A549 (cell line): ENCODE data around the gene TTC16. TPM values are rescaled to one million over a fixed set of nuclear protein-coding genes. Genes with fewer than 3 reads are reported as not detected.
"Not testable (repeated sequence)": the region's sequence is repeated elsewhere in the genome, so short reads cannot be mapped to it uniquely, and the experiment has no call there.

ENCODE experiments used
- ATAC-seq, 2 experiments: fragments of 200-7000 bp in 1 of 2; fragments of >200 bp in 1 of 2; cut with Nextera tagmentation in 1 of 2; cut with Tn5 transposase in 1 of 2; 3 replicates each; pipeline versions ENCODE4 v1.8.0 to v1.9.1; 2018 to 2020; ENCODE audit warnings: mild to moderate bottlenecking in 1 of 2, moderate library complexity in 1 of 2
- CTCF ChIA-PET: fragments of 300-600 bp; sonication (Branson Sonifier 250); formaldehyde crosslinking; extraction: SDS; loops from one replicate; lab custom pipeline; 2021; ENCODE audit warnings: antibody characterized with exemption, inconsistent platforms; lab: Yijun Ruan, JAX
- POLR2A ChIA-PET: fragments of 350-600 bp; formaldehyde crosslinking; extraction: SDS; loops from one replicate; lab custom pipeline; 2021; ENCODE audit warnings: antibody characterized with exemption, inconsistent platforms; lab: Yijun Ruan, JAX
- DNase-seq, 2 experiments: peaks; one replicate each; pipeline versions ENCODE4 v3.0.0 to v3.0.0-alpha.2; 2011 to 2016; ENCODE audit warnings: low read depth in 1 of 2, low spot score in 1 of 2
- FAIRE-seq: peaks from 2 replicates; lab custom pipeline; 2011; peaks lifted over from hg19 to GRCh38; lab: Jason Lieb, UNC
- H3K27ac ChIP-seq, 2 experiments: fragments of >200 bp; sonication (Bioruptor Twin); formaldehyde crosslinking; 3 replicates each; pipeline ENCODE4 v1.5.1; 2016 to 2017
- H3K4me1 ChIP-seq: fragments of >200 bp; sonication (Bioruptor Twin); formaldehyde crosslinking; 3 replicates; pipeline ENCODE4 v1.6.1; 2016
- H3K4me2 ChIP-seq: fragments of >200 bp; sonication (Bioruptor Twin); formaldehyde crosslinking; 3 replicates; pipeline ENCODE4 v1.6.1; 2016
- H3K4me3 ChIP-seq: fragments of >200 bp; sonication (Bioruptor Twin); formaldehyde crosslinking; 3 replicates; pipeline ENCODE4 v1.5.1; 2016
- H3K9me3 ChIP-seq: fragments of >200 bp; sonication (Bioruptor Twin); formaldehyde crosslinking; 3 replicates; pipeline ENCODE4 v1.6.1; 2016
- CHD2 ChIP-seq: fragments of 150-350 bp; IDR thresholded peaks from 2 replicates; pipeline ENCODE4 v1.6.1; 2014; ENCODE audit warnings: low read length; ENCODE audit not compliant: partially characterized antibody
- EP300 ChIP-seq, 2 experiments: fragments of >200 bp; sonication (Bioruptor Twin); formaldehyde crosslinking; IDR thresholded peaks; 2 replicates in 1 of 2; 3 replicates in 1 of 2; pipeline ENCODE4 v1.6.1; 2016 to 2017
- HOXB13 ChIP-seq: fragments of 250-450 bp; sonication (Bioruptor Pico); IDR thresholded peaks from 2 replicates; pipeline ENCODE4 v1.5.0; 2020; ENCODE audit warnings: low read depth, mild to moderate bottlenecking, moderate library complexity
- JUN ChIP-seq, 2 experiments: fragments of >200 bp; sonication (Bioruptor Twin); formaldehyde crosslinking; IDR thresholded peaks; 2 replicates in 1 of 2; 3 replicates in 1 of 2; pipeline ENCODE4 v1.6.1; 2016 to 2017
- JUNB ChIP-seq: fragments of >200 bp; sonication (Bioruptor Twin); formaldehyde crosslinking; IDR thresholded peaks from 2 replicates; pipeline ENCODE4 v1.6.1; 2016
- MYC ChIP-seq: IDR thresholded peaks from 2 replicates; pipeline ENCODE4 v1.6.1; 2012; ENCODE audit warnings: mild to moderate bottlenecking, inconsistent platforms, low read length, improper control_type of control experiment, borderline replicate concordance
- POLR2A ChIP-seq: IDR thresholded peaks from 2 replicates; pipeline ENCODE4 v1.6.1; 2012; ENCODE audit warnings: mild to moderate bottlenecking, low read length
- TFCP2L1 ChIP-seq: fragments of 250-450 bp; sonication (Bioruptor Pico); IDR thresholded peaks from 2 replicates; pipeline ENCODE4 v1.5.0; 2021; ENCODE audit warnings: mild to moderate bottlenecking
- ZFP36 ChIP-seq: fragments of 450-650 bp; IDR thresholded peaks from 2 replicates; pipeline ENCODE4 v1.6.1; 2014; ENCODE audit warnings: borderline replicate concordance; ENCODE audit not compliant: partially characterized antibody
- WGBS: methylation state at CpG from one replicate; pipeline ENCODE4 v1.1.6; 2017; ENCODE audit errors: missing lambda C conversion rate; 5-methylcytosine and 5-hydroxymethylcytosine counted together
- polyA plus RNA-seq, 4 experiments: library from polyadenylated mRNA; depleted of rRNA in 3 of 4; stranded (reverse); fragments of >200 nt; fragmentation: RNase III in 1 of 4; extraction: RNeasy Plus Mini Kit Qiagen cat#74134 plus additional on column Dnase treatment in 1 of 4; gene quantifications; 2 replicates in 3 of 4; 3 replicates in 1 of 4; pipeline ENCODE4 v1.2.3, GENCODE V29; 2011 to 2017

The TTC16 gene
- polyA plus RNA-seq, 2 of the 4 experiments (the other 2 are of a cell fraction), result not detected

DNA sequence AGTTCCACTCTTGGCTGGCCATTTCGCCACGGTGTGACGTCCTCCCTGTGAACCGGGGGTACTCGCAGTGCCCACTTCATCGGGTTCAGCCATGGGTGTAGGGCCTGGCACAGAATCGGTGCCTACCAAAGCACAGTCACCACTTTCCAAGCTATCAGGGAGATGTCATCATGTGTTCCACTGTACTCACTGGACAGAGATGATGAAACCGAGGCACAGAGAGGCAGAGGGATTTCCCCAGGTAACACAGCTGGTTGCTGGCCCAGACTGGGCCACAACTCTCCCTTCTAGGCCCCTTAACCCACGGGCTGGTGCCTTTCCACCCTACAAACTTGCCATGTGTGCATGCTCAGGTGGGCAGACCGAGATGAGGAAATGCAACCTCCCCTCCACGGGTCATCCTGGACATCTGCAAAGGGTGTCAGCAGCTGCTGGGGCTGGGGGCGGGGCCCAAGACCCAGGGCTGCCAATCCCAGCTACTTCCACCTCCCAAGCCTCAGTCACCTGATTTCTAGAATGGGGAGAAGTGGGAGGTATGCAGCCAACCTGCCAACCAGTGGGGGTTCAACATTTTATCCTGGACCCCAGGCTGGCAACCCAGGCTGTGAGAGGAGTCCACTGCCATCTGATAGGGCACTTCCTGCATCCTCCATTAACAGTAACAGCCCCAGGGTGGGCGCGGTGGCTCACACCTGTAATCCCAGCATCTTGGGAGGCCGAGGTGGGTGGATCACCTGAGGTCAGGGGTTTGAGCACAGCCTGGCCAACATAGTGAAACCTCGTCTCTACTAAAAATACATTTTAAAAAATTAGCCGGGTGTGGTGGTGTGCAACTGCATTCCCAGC lies 63.5 kb downstream of the TTC16 start:
- ATAC-seq (peak; percentile 43 to 50; a peak in 5 of 6 replicates), DNase-seq (no peak), FAIRE-seq (no peak)
- ChIA-PET POLR2A (no interaction called here), CTCF (interaction anchor here (0.8 to 12.1 kb wide), 7 partner anchors 8 to 190 kb away, joined by 3 to 157 read pairs (median 5); partner anchors contain the start of gene TOR2A)
- 60% methylated on average over 13 of the region's 17 CpGs for WGBS
- Histone ChIP-seq H3K9me3 (no peaks in the 10 kb centered on the region), H3K4me1 (peaks cover 9% of the 10 kb centered on the region; the same call in 2 of the 3 replicates), H3K27ac (peak overlapping the region; percentile 48 to 71; a peak in 5 of 6 replicates), H3K4me2 (no peak overlapping the region; the same call in 2 of the 3 replicates), H3K4me3 (no peak overlapping the region)
- TF ChIP-seq JUN (IDR thresholded peaks at IDR 0.05), result no peak
- no peak for TF ChIP-seq JUNB
- no peak for TF ChIP-seq EP300 (IDR thresholded peaks at IDR 0.05)
- peak; percentile 13 for TF ChIP-seq ZFP36
- no peak for TF ChIP-seq POLR2A
- no peak for TF ChIP-seq TFCP2L1 (CRISPR knock-in tag)
- no peak for TF ChIP-seq HOXB13 (CRISPR knock-in tag)
- TF ChIP-seq MYC, result no peak

DNA sequence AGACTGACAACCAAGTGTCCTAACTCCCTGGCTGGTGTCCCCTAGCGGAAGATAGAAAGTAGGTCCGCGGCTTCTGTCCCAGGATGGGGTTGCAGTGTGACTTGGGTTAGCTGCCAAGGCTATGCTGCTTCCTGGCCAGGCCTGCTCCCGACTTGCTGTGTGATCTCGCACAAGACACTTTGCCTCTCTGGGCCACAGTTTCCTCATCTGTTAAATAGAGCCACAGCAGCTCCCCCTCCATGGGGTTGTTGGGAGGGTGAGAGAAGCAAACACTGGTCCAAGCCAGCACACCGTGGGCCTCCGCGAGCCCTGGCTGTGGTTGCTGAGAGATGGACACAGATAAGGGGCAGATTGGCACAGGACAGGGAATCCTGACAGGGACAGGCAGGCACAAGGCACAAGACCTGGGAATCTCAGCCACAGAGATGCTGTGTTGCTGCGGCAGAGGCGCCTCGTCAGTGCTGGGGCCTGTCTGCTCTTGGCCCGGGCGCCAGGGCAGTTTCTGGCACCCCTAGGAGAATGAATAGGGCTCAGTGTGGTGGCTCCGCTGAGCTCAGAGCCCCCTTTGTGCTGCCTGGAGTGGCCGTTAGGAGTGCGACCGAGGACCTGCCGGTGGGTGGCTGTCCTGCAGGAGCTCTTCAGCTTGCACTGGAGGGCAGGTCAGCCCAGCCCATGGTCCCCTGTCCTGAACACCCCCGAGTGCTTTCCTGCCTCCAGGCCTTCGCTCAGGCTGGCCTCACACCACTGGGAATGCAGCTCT lies 64.4 kb downstream of the TTC16 start:
- CTCF ChIA-PET, result interaction anchor here (2.4 to 12.1 kb wide), 3 partner anchors 11 to 90 kb away, joined by 7 to 157 read pairs (median 132); partner anchors contain the start of gene TOR2A
- POLR2A ChIA-PET, result no interaction called here
- Histone ChIP-seq H3K4me1 (peaks cover 13% of the 10 kb centered on the region; the same call in 2 of the 3 replicates), H3K27ac (no peak overlapping the region), H3K4me3 (no peak overlapping the region), H3K4me2 (no peak overlapping the region), H3K9me3 (no peaks in the 10 kb centered on the region)
- TF ChIP-seq ZFP36 (peak; percentile 11), CHD2 (no peak)
- no peak for ATAC-seq
- 83% methylated on average over 20 of the region's 20 CpGs for WGBS
- no peak for DNase-seq
- FAIRE-seq, result no peak

DNA sequence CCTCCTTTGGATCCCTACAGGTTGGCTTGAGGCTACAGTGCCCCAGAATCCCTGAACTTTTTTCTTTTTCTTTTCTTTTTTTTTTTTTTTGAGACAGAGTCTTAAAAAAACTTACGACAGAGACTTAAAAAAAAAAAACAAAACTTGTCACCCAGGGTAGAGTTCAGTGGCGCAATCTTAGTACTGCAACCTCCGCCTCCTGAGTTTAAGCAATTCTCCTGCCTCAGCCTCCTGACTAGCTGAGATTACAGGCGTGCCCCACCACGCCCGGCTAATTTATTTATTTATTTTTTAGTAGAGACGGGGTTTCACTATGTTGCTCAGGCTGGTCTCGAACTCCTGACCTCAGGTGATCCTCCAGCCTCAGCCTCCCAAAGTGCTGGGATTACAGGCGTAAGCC lies 65.0 kb downstream of the TTC16 start:
- H3K4me2 ChIP-seq, ATAC-seq, DNase-seq, FAIRE-seq, H3K27ac ChIP-seq, H3K4me3 ChIP-seq, H3K9me3 ChIP-seq, POLR2A ChIA-PET: not testable (repeated sequence)
- WGBS, result 82% methylated on average over 9 of the region's 9 CpGs
- H3K4me1 ChIP-seq, result peaks cover 13% of the 10 kb centered on the region; the same call in 2 of the 3 replicates
- CTCF ChIA-PET, result interaction anchor here (0.6 to 12.1 kb wide), 4 partner anchors 12 to 89 kb away, joined by 3 to 157 read pairs (median 70); partner anchors contain the start of gene TOR2A

Other genes with a start within 250 kb of the TTC16 start
- 13.3 and 20.4 TPM in 2 replicates for gene STXBP1, start 103.8 kb upstream of the TTC16 start, polyA plus RNA-seq (2011; rRNA removed)
- gene STXBP1, start 103.8 kb upstream of the TTC16 start, polyA plus RNA-seq (2017; fragmentation: RNase III; extraction: RNeasy Plus Mini Kit Qiagen cat#74134 plus additional on column Dnase treatment), result 16.1 to 22.6 TPM (median 19.8 TPM) in 3 replicates
- gene CFAP157, start 9.1 kb upstream of the TTC16 start, polyA plus RNA-seq (2011; rRNA removed), result 0.04 TPM in 1 of 2 replicates, not detected in the other
- gene CFAP157, start 9.1 kb upstream of the TTC16 start, polyA plus RNA-seq (2017; fragmentation: RNase III; extraction: RNeasy Plus Mini Kit Qiagen cat#74134 plus additional on column Dnase treatment), result 0.04 TPM in 1 of 3 replicates, not detected in the others
- gene PTRH1, start 416 bp upstream of the TTC16 start, polyA plus RNA-seq (2011; rRNA removed), result 3.5 and 5.1 TPM in 2 replicates
- 9.9 to 12.6 TPM (median 11.4 TPM) in 3 replicates for gene PTRH1, start 416 bp upstream of the TTC16 start, polyA plus RNA-seq (2017; fragmentation: RNase III; extraction: RNeasy Plus Mini Kit Qiagen cat#74134 plus additional on column Dnase treatment)
- 4.9 and 5.5 TPM in 2 replicates for gene TOR2A, start 19.2 kb downstream of the TTC16 start, polyA plus RNA-seq (2011; rRNA removed)
- gene TOR2A, start 19.2 kb downstream of the TTC16 start, polyA plus RNA-seq (2017; fragmentation: RNase III; extraction: RNeasy Plus Mini Kit Qiagen cat#74134 plus additional on column Dnase treatment), result 9.4 to 9.6 TPM (median 9.5 TPM) in 3 replicates
- 0.06 and 0.11 TPM in 2 replicates for gene SH2D3C, start 62.6 kb downstream of the TTC16 start, polyA plus RNA-seq (2011; rRNA removed)
- 0.04 to 0.08 TPM (median 0.06 TPM) in 3 replicates for gene SH2D3C, start 62.6 kb downstream of the TTC16 start, polyA plus RNA-seq (2017; fragmentation: RNase III; extraction: RNeasy Plus Mini Kit Qiagen cat#74134 plus additional on column Dnase treatment)
- 45.7 and 46.7 TPM in 2 replicates for gene CDK9, start 70.0 kb downstream of the TTC16 start, polyA plus RNA-seq (2011; rRNA removed)
- gene CDK9, start 70.0 kb downstream of the TTC16 start, polyA plus RNA-seq (2017; fragmentation: RNase III; extraction: RNeasy Plus Mini Kit Qiagen cat#74134 plus additional on column Dnase treatment), result 35.3 to 46.2 TPM (median 43.8 TPM) in 3 replicates
- 28.8 and 33.4 TPM in 2 replicates for gene FPGS, start 86.8 kb downstream of the TTC16 start, polyA plus RNA-seq (2011; rRNA removed)
- 48.5 to 54.3 TPM (median 48.5 TPM) in 3 replicates for gene FPGS, start 86.8 kb downstream of the TTC16 start, polyA plus RNA-seq (2017; fragmentation: RNase III; extraction: RNeasy Plus Mini Kit Qiagen cat#74134 plus additional on column Dnase treatment)
- not detected in 2 replicates for gene ENG, start 138.6 kb downstream of the TTC16 start, polyA plus RNA-seq (2011; rRNA removed)
- 0.03 to 0.15 TPM (median 0.08 TPM) in 3 replicates for gene ENG, start 138.6 kb downstream of the TTC16 start, polyA plus RNA-seq (2017; fragmentation: RNase III; extraction: RNeasy Plus Mini Kit Qiagen cat#74134 plus additional on column Dnase treatment)
- 30.0 and 33.6 TPM in 2 replicates for gene AK1, start 161.6 kb downstream of the TTC16 start, polyA plus RNA-seq (2011; rRNA removed)
- 31.9 to 38.2 TPM (median 31.9 TPM) in 3 replicates for gene AK1, start 161.6 kb downstream of the TTC16 start, polyA plus RNA-seq (2017; fragmentation: RNase III; extraction: RNeasy Plus Mini Kit Qiagen cat#74134 plus additional on column Dnase treatment)
- gene ST6GALNAC6, start 183.5 kb downstream of the TTC16 start, polyA plus RNA-seq (2011; rRNA removed), result 8.2 and 14.7 TPM in 2 replicates
- 15.8 to 25.2 TPM (median 22.0 TPM) in 3 replicates for gene ST6GALNAC6, start 183.5 kb downstream of the TTC16 start, polyA plus RNA-seq (2017; fragmentation: RNase III; extraction: RNeasy Plus Mini Kit Qiagen cat#74134 plus additional on column Dnase treatment)
- 11.0 and 12.5 TPM in 2 replicates for gene ST6GALNAC4, start 201.0 kb downstream of the TTC16 start, polyA plus RNA-seq (2011; rRNA removed)
- gene ST6GALNAC4, start 201.0 kb downstream of the TTC16 start, polyA plus RNA-seq (2017; fragmentation: RNase III; extraction: RNeasy Plus Mini Kit Qiagen cat#74134 plus additional on column Dnase treatment), result 18.1 to 25.4 TPM (median 24.8 TPM) in 3 replicates
- gene PIP5KL1, start 214.7 kb downstream of the TTC16 start, polyA plus RNA-seq (2011; rRNA removed), result 1.8 and 2.4 TPM in 2 replicates
- 2.0 to 3.7 TPM (median 2.5 TPM) in 3 replicates for gene PIP5KL1, start 214.7 kb downstream of the TTC16 start, polyA plus RNA-seq (2017; fragmentation: RNase III; extraction: RNeasy Plus Mini Kit Qiagen cat#74134 plus additional on column Dnase treatment)
- gene DPM2, start 221.8 kb downstream of the TTC16 start, polyA plus RNA-seq (2011; rRNA removed), result 41.9 and 48.8 TPM in 2 replicates
- 45.9 to 50.1 TPM (median 46.3 TPM) in 3 replicates for gene DPM2, start 221.8 kb downstream of the TTC16 start, polyA plus RNA-seq (2017; fragmentation: RNase III; extraction: RNeasy Plus Mini Kit Qiagen cat#74134 plus additional on column Dnase treatment)